HG03095 (cell line): ENCODE results near the gene PSMD1.
"Not testable (repeated sequence)": the region's sequence is repeated elsewhere in the genome, so short reads cannot be mapped to it uniquely, and the experiment has no call there.

Experiments used
- ATAC-seq: cut with Tn5 transposase; IDR thresholded peaks from one replicate; pipeline ENCODE4 v1.9.1; 2021; ENCODE audit warnings: moderate library complexity; ENCODE audit not compliant: unreplicated experiment

PSMD1 gene

GRCh38 chr2:231140808-231141207 is 84.1 kb downstream of the PSMD1 start:
- ATAC-seq, result not testable (repeated sequence)

GRCh38 chr2:231144896-231145295 is 88.2 kb downstream of the PSMD1 start:
- no peak for ATAC-seq

GRCh38 chr2:231146665-231147064 is 90.0 kb downstream of the PSMD1 start:
- ATAC-seq, result no peak

GRCh38 chr2:231152800-231153557 is 96.3 kb downstream of the PSMD1 start:
- ATAC-seq, result no peak

- ATAC-seq, result no peak
Observed at GRCh38 chr2:231159306-231159705, 102.6 kb downstream of the PSMD1 start.

- ATAC-seq, result no peak
Observed at GRCh38 chr2:231160701-231161100, 104.0 kb downstream of the PSMD1 start.

GRCh38 chr2:231161252-231161839 is 104.7 kb downstream of the PSMD1 start:
- no peak for ATAC-seq

GRCh38 chr2:231161877-231162329 is 105.2 kb downstream of the PSMD1 start:
- ATAC-seq, result no peak

- ATAC-seq, result no peak
Observed at GRCh38 chr2:231163011-231163410, 106.3 kb downstream of the PSMD1 start.

GRCh38 chr2:231163414-231164095 is 106.9 kb downstream of the PSMD1 start:
- no peak for ATAC-seq

GRCh38 chr2:231167745-231168459 is 111.2 kb downstream of the PSMD1 start:
- ATAC-seq, result no peak

GRCh38 chr2:231168460-231169139 is 111.9 kb downstream of the PSMD1 start:
- ATAC-seq, result no peak

- ATAC-seq, result no peak
Observed at GRCh38 chr2:231169488-231169887, 112.8 kb downstream of the PSMD1 start.

GRCh38 chr2:231170055-231170454 is 113.4 kb downstream of the PSMD1 start:
- no peak for ATAC-seq

- no peak for ATAC-seq
Observed at GRCh38 chr2:231172025-231172424, 115.4 kb downstream of the PSMD1 start.

GRCh38 chr2:231174211-231174651 is 117.6 kb downstream of the PSMD1 start:
- ATAC-seq, result no peak

- no peak for ATAC-seq
Observed at GRCh38 chr2:231176066-231176465, 119.4 kb downstream of the PSMD1 start.

GRCh38 chr2:231177156-231178025 is 120.7 kb downstream of the PSMD1 start:
- no peak for ATAC-seq

GRCh38 chr2:231178805-231179204 is 122.1 kb downstream of the PSMD1 start:
- not testable (repeated sequence) for ATAC-seq
